Mucosa of descending colon (tissue), 3 donors: ENCODE data around the gene GNAQ. TPM values are rescaled to one million over a fixed set of nuclear protein-coding genes. Genes with fewer than 3 reads are reported as not detected.

ENCODE experiments used
- ATAC-seq: fragments of 200-7000 bp; cut with Tn5 transposase; one replicate; pipeline ENCODE4 v1.9.1; 2020; ENCODE audit warnings: mild to moderate bottlenecking, moderate library complexity
- DNase-seq, 3 donors: peaks; one replicate each; pipeline ENCODE4 v3.0.0-alpha.2; 2020
- H3K36me3 ChIP-seq: fragments of 200-600 bp; one replicate; pipeline ENCODE4 v1.8.0; 2021; ENCODE audit warnings: low read depth, mild to moderate bottlenecking
- H3K4me1 ChIP-seq: fragments of 200-600 bp; one replicate; pipeline ENCODE4 v1.8.0; 2021; ENCODE audit warnings: low read depth, mild to moderate bottlenecking
- H3K4me3 ChIP-seq: fragments of 200-600 bp; one replicate; pipeline ENCODE4 v1.8.0; 2021; ENCODE audit warnings: mild to moderate bottlenecking
- H3K9me3 ChIP-seq: fragments of 200-600 bp; one replicate; pipeline ENCODE4 v1.8.0; 2021; ENCODE audit warnings: mild to moderate bottlenecking
- CTCF ChIP-seq: fragments of 200-600 bp; IDR thresholded peaks from one replicate; pipeline ENCODE4 v1.8.0; 2022; ENCODE audit warnings: antibody characterized with exemption, mild to moderate bottlenecking
- intact Hi-C, 2 donors: fragments of 100-400 bp; cut with DNase I in 1 of 2; cut with micrococcal nuclease in 1 of 2; formaldehyde crosslinking; loops; one replicate each; pipeline versions ENCODE4 v1.11.0 to v1.11.1; 2022; cut with DNase I, micrococcal nuclease
- total RNA-seq, 3 donors: library from RNA; stranded (reverse); fragmentation: NEBNext Ultra II Directional in 2 of 3; extraction: Animal tissue kit (Norgen Biotek cat#: 25700) in 2 of 3; gene quantifications; one replicate each; pipeline versions ENCODE4 v1.2.1 to v1.2.4, GENCODE V29; 2021 to 2023
- donor health status: DM: no; HTN: no; CAD: no; lungs with moderate emphysema.
- donor health status: DM: no; HTN: no; CAD: no.
- donor health status: DM: no; HTN: yes; CAD: no.

GNAQ gene
- total RNA-seq, 3 donors from 2014 or later, result 95.9 to 115 (median 104) TPM

DNA sequence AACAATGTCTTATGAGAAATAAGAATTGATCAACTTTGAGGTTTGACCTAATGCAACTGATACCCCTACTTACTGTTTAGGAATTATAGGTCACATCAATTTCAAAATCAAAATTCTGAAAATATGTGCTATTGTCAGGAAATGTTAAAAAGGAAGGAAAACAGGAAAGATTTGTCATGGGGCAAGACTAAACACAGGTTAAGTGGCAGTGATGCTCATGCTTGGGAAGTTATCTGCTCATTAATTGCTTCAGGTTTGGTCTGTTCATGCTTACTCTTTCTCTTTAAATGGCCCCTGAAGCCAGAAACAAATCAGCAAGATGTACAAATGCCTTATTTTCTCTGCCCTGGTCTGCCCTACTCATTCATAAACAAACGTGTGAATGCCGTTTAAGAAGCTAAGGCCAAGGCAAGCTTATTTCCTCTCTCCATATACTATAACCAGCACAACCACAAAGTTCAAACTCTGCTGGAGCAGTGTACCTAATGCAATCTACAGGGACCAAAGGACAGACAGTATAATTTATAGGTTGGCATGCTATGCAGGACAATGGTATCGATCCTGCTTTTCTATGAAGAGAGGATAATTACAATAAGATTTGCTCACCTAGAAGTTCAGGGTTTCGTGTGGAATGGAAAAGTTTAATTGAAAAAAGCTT, 177.2 kb downstream of the GNAQ start:
- no peak for DNase-seq
- ATAC-seq, result peak; percentile 89
- H3K4me3 ChIP-seq, result no peak overlapping the region
- H3K4me1 ChIP-seq, result peaks cover 6% of the 10 kb centered on the region
- no peak for TF ChIP-seq CTCF
- no peaks in the 10 kb centered on the region for H3K9me3 ChIP-seq
- H3K36me3 ChIP-seq, result no peaks in the 10 kb centered on the region
- intact Hi-C loops, result loop anchor here in 1 of 2 donors (10.0 kb wide), 1 partner anchor 180 kb away; the partner anchor contains the start of gene GNAQ

- TF ChIP-seq CTCF, result no peak
- intact Hi-C loops, result loop anchor here in 1 of 2 donors (10.0 kb wide), 1 partner anchor 181 kb away; the partner anchor contains the start of gene GNAQ
- no peak for ATAC-seq
- no peak for DNase-seq
- Histone ChIP-seq H3K4me3 (no peak overlapping the region), H3K4me1 (peaks cover 6% of the 10 kb centered on the region), H3K9me3 (no peaks in the 10 kb centered on the region), H3K36me3 (no peaks in the 10 kb centered on the region)
These were observed 177.9 kb downstream of the GNAQ start for GRCh38 chr9:77853716-77854115.

GRCh38 chr9:77851882-77852595, 179.6 kb downstream of the GNAQ start:
- no peak for DNase-seq
- intact Hi-C loops, result loop anchor here in 1 of 2 donors (10.0 kb wide), 1 partner anchor 183 kb away; the partner anchor contains the start of gene GNAQ
- no peaks in the 10 kb centered on the region for H3K9me3 ChIP-seq
- H3K4me3 ChIP-seq, result no peak overlapping the region
- H3K4me1 ChIP-seq, result peaks cover 6% of the 10 kb centered on the region
- no peaks in the 10 kb centered on the region for H3K36me3 ChIP-seq
- no peak for ATAC-seq
- no peak for TF ChIP-seq CTCF

- no peaks in the 10 kb centered on the region for H3K9me3 ChIP-seq
- ATAC-seq (peak; percentile 60), DNase-seq (peak in 1 of 3 donors; percentile 31)
- TF ChIP-seq CTCF, result no peak
- intact Hi-C loops, result no loop called here
- H3K36me3 ChIP-seq, result no peaks in the 10 kb centered on the region
- no peak overlapping the region for H3K4me3 ChIP-seq
- no peaks in the 10 kb centered on the region for H3K4me1 ChIP-seq
These were observed 182.7 kb downstream of the GNAQ start for GRCh38 chr9:77848897-77849296.

- no peak for DNase-seq
- H3K4me1 ChIP-seq, result no peaks in the 10 kb centered on the region
- no peaks in the 10 kb centered on the region for H3K36me3 ChIP-seq
- intact Hi-C loops, result no loop called here
- H3K9me3 ChIP-seq, result no peaks in the 10 kb centered on the region
- no peak for ATAC-seq
- no peak overlapping the region for H3K4me3 ChIP-seq
- no peak for TF ChIP-seq CTCF
These were observed 183.2 kb downstream of the GNAQ start for GRCh38 chr9:77848404-77848803.
